ENCODE results near the gene BRIX1. TPM values are rescaled to one million over a fixed set of nuclear protein-coding genes. Genes with fewer than 3 reads are reported as not detected.

The BRIX1 gene
- total and polyA plus RNA-seq, 9 of the 15 experiments (the other 6 are each of a cell fraction or from before 2014, with no cell fraction given), result 115 to 193 (median 159) TPM

DNA sequence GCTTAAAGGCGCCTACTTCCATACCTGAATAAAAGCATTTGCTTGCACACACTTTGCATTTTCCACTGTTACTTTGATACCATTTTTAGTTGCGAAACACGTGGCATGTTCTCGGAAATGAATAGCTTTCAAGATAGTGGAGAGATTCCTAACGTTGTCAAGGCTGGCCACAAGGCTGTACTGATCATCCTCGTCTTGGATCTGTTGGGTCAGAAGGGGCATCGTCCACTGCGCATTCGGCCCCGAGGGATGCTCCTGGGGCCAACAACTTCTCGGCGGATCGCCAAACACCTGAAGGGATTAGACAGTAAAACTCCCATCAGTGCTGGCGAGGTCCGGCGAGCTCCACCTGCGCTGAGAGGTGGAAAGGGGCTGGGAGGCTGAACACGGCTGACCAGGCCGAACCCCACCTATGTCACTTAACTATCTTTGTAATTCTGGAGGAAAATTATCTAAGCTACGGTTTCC lies 806 bp upstream of the BRIX1 start (continued):
- TF ChIP-seq, protein P1, sequence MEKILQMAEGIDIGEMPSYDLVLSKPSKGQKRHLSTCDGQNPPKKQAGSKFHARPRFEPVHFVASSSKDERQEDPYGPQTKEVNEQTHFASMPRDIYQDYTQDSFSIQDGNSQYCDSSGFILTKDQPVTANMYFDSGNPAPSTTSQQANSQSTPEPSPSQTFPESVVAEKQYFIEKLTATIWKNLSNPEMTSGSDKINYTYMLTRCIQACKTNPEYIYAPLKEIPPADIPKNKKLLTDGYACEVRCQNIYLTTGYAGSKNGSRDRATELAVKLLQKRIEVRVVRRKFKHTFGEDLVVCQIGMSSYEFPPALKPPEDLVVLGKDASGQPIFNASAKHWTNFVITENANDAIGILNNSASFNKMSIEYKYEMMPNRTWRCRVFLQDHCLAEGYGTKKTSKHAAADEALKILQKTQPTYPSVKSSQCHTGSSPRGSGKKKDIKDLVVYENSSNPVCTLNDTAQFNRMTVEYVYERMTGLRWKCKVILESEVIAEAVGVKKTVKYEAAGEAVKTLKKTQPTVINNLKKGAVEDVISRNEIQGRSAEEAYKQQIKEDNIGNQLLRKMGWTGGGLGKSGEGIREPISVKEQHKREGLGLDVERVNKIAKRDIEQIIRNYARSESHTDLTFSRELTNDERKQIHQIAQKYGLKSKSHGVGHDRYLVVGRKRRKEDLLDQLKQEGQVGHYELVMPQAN (IDR thresholded peaks at IDR 0.05; ENCODE audit: borderline replicate concordance), result peak; percentile 67
- TF ChIP-seq SMAD1 (IDR thresholded peaks at IDR 0.05; ENCODE audit: low read depth, low read length, partially characterized antibody), result no peak
- peak in 1 of 2 experiments; percentile 52; a peak in 1 of 4 replicates for TF ChIP-seq KDM1A (IDR thresholded peaks at IDR 0.05)
- peak; percentile 53; the same call in 1 of the 2 replicates for TF ChIP-seq SMARCA5 (IDR thresholded peaks at IDR 0.05)
- TF ChIP-seq, protein P2, sequence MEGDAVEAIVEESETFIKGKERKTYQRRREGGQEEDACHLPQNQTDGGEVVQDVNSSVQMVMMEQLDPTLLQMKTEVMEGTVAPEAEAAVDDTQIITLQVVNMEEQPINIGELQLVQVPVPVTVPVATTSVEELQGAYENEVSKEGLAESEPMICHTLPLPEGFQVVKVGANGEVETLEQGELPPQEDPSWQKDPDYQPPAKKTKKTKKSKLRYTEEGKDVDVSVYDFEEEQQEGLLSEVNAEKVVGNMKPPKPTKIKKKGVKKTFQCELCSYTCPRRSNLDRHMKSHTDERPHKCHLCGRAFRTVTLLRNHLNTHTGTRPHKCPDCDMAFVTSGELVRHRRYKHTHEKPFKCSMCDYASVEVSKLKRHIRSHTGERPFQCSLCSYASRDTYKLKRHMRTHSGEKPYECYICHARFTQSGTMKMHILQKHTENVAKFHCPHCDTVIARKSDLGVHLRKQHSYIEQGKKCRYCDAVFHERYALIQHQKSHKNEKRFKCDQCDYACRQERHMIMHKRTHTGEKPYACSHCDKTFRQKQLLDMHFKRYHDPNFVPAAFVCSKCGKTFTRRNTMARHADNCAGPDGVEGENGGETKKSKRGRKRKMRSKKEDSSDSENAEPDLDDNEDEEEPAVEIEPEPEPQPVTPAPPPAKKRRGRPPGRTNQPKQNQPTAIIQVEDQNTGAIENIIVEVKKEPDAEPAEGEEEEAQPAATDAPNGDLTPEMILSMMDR (IDR thresholded peaks at IDR 0.05 in 2 of 3, conservative IDR thresholded peaks at IDR 0.05 in 1 of 3; ENCODE audit: insufficient read depth in 2 of 3, low read depth in 1 of 3, low read length in 3 of 3), result 0 out of 6 replicates have a peak, but pooled peaks of 1 of the 3 experiments have one; percentile 11
- TF ChIP-seq, protein P3, sequence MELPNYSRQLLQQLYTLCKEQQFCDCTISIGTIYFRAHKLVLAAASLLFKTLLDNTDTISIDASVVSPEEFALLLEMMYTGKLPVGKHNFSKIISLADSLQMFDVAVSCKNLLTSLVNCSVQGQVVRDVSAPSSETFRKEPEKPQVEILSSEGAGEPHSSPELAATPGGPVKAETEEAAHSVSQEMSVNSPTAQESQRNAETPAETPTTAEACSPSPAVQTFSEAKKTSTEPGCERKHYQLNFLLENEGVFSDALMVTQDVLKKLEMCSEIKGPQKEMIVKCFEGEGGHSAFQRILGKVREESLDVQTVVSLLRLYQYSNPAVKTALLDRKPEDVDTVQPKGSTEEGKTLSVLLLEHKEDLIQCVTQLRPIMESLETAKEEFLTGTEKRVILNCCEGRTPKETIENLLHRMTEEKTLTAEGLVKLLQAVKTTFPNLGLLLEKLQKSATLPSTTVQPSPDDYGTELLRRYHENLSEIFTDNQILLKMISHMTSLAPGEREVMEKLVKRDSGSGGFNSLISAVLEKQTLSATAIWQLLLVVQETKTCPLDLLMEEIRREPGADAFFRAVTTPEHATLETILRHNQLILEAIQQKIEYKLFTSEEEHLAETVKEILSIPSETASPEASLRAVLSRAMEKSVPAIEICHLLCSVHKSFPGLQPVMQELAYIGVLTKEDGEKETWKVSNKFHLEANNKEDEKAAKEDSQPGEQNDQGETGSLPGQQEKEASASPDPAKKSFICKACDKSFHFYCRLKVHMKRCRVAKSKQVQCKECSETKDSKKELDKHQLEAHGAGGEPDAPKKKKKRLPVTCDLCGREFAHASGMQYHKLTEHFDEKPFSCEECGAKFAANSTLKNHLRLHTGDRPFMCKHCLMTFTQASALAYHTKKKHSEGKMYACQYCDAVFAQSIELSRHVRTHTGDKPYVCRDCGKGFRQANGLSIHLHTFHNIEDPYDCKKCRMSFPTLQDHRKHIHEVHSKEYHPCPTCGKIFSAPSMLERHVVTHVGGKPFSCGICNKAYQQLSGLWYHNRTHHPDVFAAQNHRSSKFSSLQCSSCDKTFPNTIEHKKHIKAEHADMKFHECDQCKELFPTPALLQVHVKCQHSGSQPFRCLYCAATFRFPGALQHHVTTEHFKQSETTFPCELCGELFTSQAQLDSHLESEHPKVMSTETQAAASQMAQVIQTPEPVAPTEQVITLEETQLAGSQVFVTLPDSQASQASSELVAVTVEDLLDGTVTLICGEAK (IDR thresholded peaks at IDR 0.05), result 0 out of 2 replicates have a peak, but pooled peaks have one; percentile 5
- TF ChIP-seq, protein P3 (CRISPR knock-in tag; IDR thresholded peaks at IDR 0.05), result no peak
- no peak for TF ChIP-seq ETV5 (CRISPR knock-in tag; IDR thresholded peaks at IDR 0.05; ENCODE audit: low read depth)
- peak; percentile 4 for TF ChIP-seq MEIS2 (IDR thresholded peaks at IDR 0.05; ENCODE audit: partially characterized antibody)
- peak; percentile 91 for TF ChIP-seq SAP30 (IDR thresholded peaks at IDR 0.05; ENCODE audit: borderline replicate concordance, insufficient read depth, low read depth, low read length, poor library complexity, severe bottlenecking)
- no peak for TF ChIP-seq MCM5 (IDR thresholded peaks at IDR 0.05; ENCODE audit: low read depth)
- no peak for TF ChIP-seq DDX20 (tag; IDR thresholded peaks at IDR 0.05; ENCODE audit: low read depth)
- no peak for TF ChIP-seq SP2 (IDR thresholded peaks at IDR 0.05; ENCODE audit: extremely low read depth, low read depth, low read length, poor library complexity, severe bottlenecking)
- 0 out of 2 replicates have a peak, but pooled peaks have one; percentile 6 for TF ChIP-seq NR3C1 (CRISPR knock-in tag; IDR thresholded peaks at IDR 0.05)
- no peak for TF ChIP-seq BMI1 (IDR thresholded peaks at IDR 0.05; ENCODE audit: low read length)

All from K562 (cell line).